Activated gamma-delta T cell treated with Interleukin-2 at 50 U/mL for 16 hours (primary cell): ENCODE measurements around the gene LGALS9.
"Not testable (repeated sequence)": the region's sequence is repeated elsewhere in the genome, so short reads cannot be mapped to it uniquely, and the experiment has no call there.

Experiments used
- DNase-seq: peaks from one replicate; pipeline ENCODE4 v3.0.0-alpha.2; 2020

LGALS9 gene

GRCh38 chr17:27655525-27656111 is 24.6 kb downstream of the LGALS9 start:
- DNase-seq: not testable (repeated sequence)

- DNase-seq: not testable (repeated sequence)
Observed at GRCh38 chr17:27656620-27657019, 25.6 kb downstream of the LGALS9 start.

- DNase-seq: no peak
Observed at GRCh38 chr17:27657620-27658019, 26.6 kb downstream of the LGALS9 start.

DNA sequence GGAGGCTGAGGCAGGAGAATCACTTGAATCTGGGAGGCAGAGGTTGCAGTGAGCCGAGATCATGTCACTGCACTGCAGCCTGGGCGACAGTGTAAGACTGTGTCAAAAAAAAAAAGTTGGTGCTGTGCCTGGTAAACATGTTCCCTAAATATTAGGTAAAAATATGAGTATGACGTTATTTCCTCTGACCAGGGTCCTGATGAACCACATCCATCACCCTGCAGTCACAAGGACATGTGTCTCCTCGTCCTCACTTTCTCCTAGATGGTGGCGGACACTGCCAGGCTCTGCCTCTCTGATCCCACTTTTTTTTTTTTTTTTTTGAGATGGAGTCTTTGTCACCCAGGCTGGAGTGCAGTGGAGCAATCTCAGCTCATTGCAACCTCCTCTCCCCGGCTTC is 28.7 kb downstream of the LGALS9 start:
- no peak for DNase-seq

GRCh38 chr17:27660436-27660835 is 29.4 kb downstream of the LGALS9 start:
- DNase-seq: no peak

GRCh38 chr17:27663936-27664605 is 33.1 kb downstream of the LGALS9 start:
- DNase-seq: no peak

GRCh38 chr17:27664606-27664965 is 33.6 kb downstream of the LGALS9 start:
- DNase-seq: no peak

DNA sequence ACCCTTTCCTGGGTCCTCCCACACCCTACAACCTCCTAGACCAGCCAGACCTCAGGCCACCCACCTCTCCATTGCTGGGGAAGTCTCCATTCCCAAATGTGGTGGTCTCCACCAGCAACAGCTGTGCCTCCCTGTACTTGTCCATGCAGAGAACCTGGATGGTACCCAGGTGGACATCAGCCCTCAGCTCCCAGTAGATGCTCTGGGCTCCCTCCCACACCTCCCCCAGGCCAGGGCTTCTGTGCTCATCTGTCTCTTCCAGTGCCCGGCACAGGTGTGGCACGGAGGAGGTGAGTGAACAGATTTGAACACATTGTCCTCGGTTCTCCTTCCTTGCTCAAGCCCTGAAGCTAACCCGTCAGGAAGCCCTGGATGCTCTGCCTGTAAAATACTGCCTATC is 34.6 kb downstream of the LGALS9 start:
- DNase-seq: no peak

- not testable (repeated sequence) for DNase-seq
Observed at GRCh38 chr17:27666270-27666669, 35.3 kb downstream of the LGALS9 start.

DNA sequence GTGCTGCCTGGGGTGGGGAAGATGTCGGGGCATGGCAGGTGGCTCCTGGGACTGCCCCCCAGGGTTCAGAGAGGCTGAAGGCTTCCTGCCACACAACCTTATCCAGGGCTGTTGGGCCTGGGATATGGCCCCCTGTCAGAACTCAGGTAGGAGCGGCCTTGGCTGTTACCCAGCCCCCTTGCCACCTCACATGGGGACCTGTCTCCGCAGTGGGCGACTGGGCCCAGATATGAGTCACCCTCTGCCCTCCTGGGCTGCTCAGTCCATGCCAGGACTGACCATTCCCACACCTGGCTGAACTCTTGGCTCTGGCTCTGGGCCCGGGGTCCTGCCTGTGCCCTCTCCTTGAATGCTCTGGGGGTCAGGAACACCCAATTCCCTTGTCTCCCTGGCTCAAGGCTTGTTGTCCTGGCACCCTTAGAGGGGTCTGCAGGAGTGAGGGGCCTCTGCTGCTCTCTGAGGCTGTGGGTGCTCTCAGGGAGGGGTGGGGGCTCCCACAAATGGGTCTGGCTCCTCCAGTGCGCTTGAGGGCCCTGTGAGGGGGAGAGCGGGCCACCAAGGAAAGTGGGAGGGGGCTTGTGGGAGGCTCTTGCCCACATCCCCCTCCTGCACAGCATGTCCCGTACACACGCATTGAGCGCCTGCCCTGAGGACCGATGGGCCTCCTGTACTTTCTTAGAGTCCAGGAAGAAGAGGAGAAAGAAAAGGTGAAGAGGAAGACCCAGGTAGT is 36.0 kb downstream of the LGALS9 start:
- DNase-seq: no peak

DNA sequence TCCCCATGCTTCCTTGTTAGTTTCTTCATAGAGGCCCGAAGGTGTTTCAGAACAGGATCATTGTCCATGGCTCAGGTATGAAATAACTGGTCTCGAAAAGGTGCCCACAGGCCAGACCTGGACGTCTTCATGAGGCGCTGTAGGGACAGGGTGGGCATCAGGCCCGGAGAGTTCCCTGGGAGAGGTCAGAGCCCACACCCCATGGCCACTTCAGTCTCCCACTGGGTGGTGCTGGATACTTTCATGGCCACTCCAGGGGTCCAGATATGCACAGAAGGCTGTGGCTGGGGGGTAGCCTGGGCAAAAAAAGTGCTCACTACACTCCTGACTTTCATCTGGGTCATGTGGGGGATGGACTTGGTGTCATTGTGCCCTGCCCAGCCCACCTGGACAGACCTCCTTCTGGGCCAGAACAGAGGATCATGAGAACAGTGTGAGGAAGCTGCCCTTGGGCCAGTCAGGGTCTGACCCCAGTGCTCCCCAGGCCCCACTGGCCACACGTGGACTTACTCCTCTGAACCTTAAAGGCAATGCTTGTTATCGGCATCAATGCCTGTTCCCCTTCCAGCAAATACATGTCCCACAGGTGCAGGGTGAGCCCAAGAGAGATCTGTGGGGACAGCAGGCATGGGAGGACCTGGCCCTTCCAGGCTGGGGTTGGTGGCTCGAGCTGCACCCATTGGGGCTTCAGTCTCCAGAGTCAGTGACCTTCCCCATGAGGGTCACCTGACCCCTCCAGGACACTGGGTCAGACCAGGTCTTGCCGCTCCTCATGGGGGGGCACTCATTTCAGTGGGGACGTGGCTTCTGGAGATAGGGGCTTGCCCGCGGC is 36.9 kb downstream of the LGALS9 start:
- DNase-seq: no peak

DNA sequence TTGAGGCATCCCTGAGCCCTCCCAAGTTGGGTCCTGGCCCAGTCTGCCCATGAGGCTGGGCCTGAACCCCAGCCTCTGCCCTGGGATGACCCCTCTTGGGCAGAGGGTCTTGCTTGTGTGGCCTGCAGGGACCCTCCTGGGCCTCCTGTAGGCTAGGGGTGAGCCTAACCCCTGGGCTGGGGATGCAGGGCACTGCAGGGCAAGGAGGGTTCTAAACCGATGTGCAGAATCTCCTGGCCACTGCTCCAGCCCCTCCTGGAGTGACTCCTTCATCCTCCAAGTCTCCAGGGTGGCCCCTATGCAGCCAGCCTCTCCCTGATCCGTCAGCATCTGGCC is 37.5 kb downstream of the LGALS9 start:
- DNase-seq: no peak

- no peak for DNase-seq
Observed at GRCh38 chr17:27669136-27669535, 38.1 kb downstream of the LGALS9 start.

DNA sequence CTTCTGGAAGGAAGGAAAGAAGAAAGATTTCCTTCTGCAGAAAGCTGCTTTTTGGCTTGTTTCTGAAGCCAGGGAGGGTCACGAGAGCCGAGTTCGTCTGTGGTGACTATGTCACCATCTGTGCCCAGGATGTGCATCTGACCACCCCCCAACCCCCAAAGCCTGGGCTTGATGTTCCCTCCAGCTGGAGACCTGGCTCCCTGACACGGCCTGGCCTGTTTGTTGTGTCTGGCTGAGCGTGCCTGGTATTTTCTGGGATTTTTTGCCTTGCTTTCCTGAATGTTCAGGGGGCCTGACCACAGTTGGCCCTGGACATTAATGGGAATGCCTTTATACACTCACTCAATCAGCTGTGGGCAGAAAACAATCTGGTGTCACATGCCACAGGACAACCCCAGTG is 38.9 kb downstream of the LGALS9 start:
- no peak for DNase-seq

DNA sequence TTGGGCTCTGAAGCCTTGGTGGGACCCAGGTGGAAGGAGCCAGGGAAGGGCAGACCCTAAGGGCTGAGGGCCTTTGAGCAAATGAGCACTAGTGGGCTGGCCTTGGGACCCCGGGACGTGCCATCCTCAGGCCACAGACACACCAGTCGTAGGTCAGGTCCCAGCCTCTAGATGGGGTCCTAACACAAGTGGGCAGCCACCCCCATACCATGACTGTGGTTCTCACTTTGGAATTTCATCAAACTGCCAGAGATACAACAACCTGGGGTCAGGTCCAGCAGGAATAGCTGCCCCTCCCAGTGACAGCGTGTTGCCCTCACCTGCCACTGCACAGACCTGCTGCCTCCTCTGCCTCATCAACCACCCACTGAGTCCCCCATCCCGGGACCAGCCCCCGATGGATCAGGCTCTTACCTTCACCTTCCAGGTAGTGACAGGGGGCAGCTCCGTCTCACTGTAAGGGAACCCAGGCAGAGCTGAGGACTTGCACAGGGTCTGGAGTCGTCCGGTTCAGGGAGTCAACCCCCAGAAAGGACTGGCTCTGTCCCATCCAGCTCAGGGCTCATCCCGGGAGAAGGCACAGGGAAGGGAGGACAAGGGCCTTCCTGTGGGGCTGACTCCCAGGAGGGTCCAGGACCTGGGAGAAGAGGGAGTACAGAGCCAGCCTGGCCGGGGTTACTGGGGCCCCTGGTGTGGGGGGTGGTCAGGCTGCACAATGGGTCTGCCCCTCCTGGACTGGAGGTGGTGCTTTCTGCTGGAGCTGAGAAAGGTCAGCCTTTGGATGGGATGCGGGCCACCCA is 40.0 kb downstream of the LGALS9 start:
- no peak for DNase-seq

- no peak for DNase-seq
Observed at GRCh38 chr17:27671591-27671910, 40.6 kb downstream of the LGALS9 start.

GRCh38 chr17:27671977-27672480 is 41.0 kb downstream of the LGALS9 start:
- DNase-seq: not testable (repeated sequence)

DNA sequence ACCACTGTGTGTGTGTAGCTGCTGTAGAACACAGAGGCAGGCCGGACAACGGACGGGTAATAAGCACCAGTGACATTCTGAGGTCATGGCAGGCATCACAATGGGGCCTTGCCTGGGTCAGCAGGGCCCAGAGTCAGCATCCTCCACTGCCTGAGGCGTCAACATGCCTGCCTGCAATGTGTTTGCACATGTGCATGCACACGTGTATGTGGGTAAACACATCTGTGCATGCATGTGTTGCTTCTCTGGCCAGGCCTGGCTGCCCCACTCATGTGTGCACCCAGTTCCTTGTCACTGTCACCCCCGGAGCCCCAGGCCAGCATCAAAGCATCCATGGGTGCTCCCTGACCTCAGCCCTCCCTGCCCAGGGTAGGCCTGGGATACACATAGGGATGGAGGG is 43.3 kb downstream of the LGALS9 start:
- DNase-seq: no peak

DNA sequence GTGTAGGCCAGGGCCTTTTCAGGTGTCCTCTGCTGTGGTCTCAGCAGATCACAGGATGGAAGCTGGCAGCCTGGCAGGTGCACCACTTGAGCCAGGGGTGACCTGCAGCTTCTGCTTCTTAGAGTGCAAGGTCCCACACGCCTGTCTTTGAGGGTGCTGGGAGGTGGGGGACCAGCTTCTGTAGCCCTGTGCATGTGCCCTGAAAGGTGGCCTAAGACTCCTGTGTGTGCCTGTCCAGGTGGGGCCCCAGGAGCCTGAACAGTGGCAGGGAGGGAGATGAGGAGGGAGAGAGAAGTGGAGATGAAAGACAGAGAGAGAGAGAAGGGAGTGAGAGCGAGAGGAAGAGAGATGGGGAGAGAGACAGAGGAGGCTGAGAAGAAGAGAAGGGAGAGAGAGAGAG is 46.2 kb downstream of the LGALS9 start:
- DNase-seq: no peak

GRCh38 chr17:27686322-27686721 is 55.3 kb downstream of the LGALS9 start:
- not testable (repeated sequence) for DNase-seq

DNA sequence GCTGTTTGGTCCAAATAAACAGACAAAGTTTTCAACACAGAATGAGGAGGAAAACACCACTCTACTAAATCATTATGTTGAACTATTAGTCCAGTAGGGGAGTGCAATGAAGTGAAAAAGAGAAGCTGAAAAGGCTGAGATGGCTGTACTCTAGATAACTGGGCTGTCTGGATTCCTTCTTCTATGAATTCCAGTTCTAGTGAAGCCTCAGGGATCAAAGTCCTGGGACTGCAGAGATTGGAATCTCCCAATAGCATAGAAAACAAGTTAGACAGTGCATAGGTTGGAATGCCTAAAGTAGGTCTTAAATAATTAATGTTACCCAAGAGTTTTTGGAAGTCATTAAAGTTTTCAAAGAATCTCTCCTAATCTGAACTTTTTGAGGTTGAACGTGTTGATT is 59.9 kb downstream of the LGALS9 start:
- DNase-seq: no peak

DNA sequence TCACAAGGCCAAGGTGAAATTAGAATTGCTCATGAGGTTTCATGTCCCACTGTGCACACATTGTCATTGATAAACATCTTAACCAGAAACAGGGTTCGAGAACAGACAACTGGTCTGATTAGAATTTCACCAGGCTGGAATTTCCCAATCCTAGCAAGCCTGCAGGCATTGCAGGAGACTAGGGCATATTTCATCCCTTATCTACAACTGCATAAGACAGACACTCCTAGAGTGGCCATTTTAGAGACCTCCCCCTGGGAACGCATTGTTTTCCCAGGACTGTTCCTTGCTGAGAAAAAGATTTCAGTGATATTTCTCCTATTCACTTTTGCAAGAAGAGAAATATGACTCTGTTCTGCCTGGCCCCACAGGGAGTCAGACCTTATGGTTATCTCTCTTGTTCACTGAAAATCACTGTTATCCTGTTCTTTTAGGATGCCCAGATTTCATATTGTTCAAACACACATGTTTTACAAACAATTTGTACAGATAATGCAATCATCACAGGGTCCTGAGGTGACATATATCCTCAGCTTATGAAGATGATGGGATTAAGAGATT is 64.3 kb downstream of the LGALS9 start:
- not testable (repeated sequence) for DNase-seq
